ENCODE measurements around the gene TLK1.

TLK1 gene

GRCh38 chr2:170944545-170944944, 216.1 kb downstream of the TLK1 start:
- ChIA-PET CTCF (interaction anchor here (0.9 to 4.8 kb wide), 5 partner anchors 11 to 472 kb away, joined by 3 to 40 read pairs (median 5); partner anchors contain the start of gene GORASP2), POLR2A (no interaction called here)
- no peak for TF ChIP-seq CTCF (IDR thresholded peaks at IDR 0.05; ENCODE audit: insufficient read depth, low read length, missing control alignments)
- no peak for DNase-seq (ENCODE audit: low read depth, low spot score)
- H3K4me3 ChIP-seq (ENCODE audit: low read depth, low read length) = no peak overlapping the region

GRCh38 chr2:170943596-170943995, 217.1 kb downstream of the TLK1 start:
- POLR2A ChIA-PET = interaction anchor here (0.7 kb wide), 1 partner anchor 15 kb away, joined by 6 read pairs; the partner anchor contains the start of gene GORASP2
- no peak for TF ChIP-seq CTCF (IDR thresholded peaks at IDR 0.05; ENCODE audit: insufficient read depth, low read length, missing control alignments)
- H3K4me3 ChIP-seq (ENCODE audit: low read depth, low read length) = no peak overlapping the region
- CTCF ChIA-PET = interaction anchor here (1.8 to 4.8 kb wide), 2 partner anchors 14 to 29 kb away, joined by 9 to 40 read pairs; partner anchors contain the start of gene GORASP2
- DNase-seq (ENCODE audit: low read depth, low spot score) = no peak

DNA sequence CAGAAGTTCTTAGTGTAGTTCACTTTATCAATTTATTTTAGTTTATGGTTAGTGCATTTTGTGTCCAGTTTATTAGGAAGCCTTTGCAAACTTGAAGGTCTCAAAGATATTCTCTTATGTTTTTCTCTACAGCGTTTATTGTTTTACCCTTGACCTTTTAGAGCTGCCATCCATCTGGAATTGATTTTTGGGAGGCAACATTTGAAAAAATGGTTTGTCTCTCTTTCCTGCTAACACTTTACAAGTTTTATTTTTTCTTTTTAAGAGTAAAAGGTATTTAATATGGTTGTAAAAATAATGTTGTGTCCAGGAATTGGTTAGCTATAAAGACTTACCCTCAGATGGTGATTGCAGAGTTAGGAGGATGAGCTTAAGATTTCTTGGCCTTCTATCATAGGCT, 217.7 kb downstream of the TLK1 start:
- POLR2A ChIA-PET = interaction anchor here (0.7 kb wide), 1 partner anchor 14 kb away, joined by 6 read pairs; the partner anchor contains the start of gene GORASP2
- DNase-seq (ENCODE audit: low read depth, low spot score) = no peak
- TF ChIP-seq CTCF (IDR thresholded peaks at IDR 0.05; ENCODE audit: insufficient read depth, low read length, missing control alignments) = no peak
- CTCF ChIA-PET = interaction anchor here (1.8 to 4.8 kb wide), 2 partner anchors 14 to 29 kb away, joined by 9 to 40 read pairs; partner anchors contain the start of gene GORASP2
- no peak overlapping the region for H3K4me3 ChIP-seq (ENCODE audit: low read depth, low read length)

GRCh38 chr2:170942615-170943014, 218.1 kb downstream of the TLK1 start:
- POLR2A ChIA-PET = no interaction called here
- CTCF ChIA-PET = interaction anchor here (1.8 to 4.8 kb wide), 2 partner anchors 14 to 30 kb away, joined by 9 to 40 read pairs; partner anchors contain the start of gene GORASP2
- no peak for DNase-seq (ENCODE audit: low read depth, low spot score)
- TF ChIP-seq CTCF (IDR thresholded peaks at IDR 0.05; ENCODE audit: insufficient read depth, low read length, missing control alignments) = no peak
- H3K4me3 ChIP-seq (ENCODE audit: low read depth, low read length) = no peak overlapping the region
